AG10803 (cell line): ENCODE results near the gene RNPS1.
"Not testable (repeated sequence)": the region's sequence is repeated elsewhere in the genome, so short reads cannot be mapped to it uniquely, and the experiment has no call there.

Experiments used
- DNase-seq: peaks from one replicate; pipeline ENCODE4 v3.0.0; 2010; ENCODE audit warnings: low read depth
- H3K4me3 ChIP-seq: 2 replicates; pipeline ENCODE4 v1.5.1; 2011; ENCODE audit warnings: mild to moderate bottlenecking, low read length, control low read depth
- TF ChIP-seq, protein P1 (sequence below): conservative IDR thresholded peaks from 2 replicates; pipeline ENCODE4 v1.5.1; 2011; ENCODE audit warnings: mild to moderate bottlenecking, low read length, control low read depth, inconsistent platforms

The RNPS1 gene

DNA sequence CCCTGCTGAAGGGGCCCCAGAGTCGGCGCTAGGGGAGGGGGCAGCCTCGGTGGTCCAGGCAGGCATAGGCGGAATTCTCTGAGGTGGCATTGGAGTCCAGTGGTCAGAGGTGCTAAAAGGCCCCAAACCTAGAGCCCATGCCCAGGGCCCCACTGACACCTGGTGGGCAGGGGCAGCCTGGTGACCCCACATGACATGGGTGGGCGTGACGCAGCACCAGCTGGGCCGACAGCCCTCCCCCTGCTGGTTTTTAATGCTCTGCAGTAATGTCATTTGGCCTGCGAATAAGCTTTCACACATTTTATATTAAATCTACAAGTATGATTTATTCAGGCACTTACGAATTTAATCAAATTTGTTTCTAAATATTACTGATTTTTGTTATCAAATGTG lies 2.1 kb upstream of the RNPS1 start:
- no peak for DNase-seq
- TF ChIP-seq, protein P1, sequence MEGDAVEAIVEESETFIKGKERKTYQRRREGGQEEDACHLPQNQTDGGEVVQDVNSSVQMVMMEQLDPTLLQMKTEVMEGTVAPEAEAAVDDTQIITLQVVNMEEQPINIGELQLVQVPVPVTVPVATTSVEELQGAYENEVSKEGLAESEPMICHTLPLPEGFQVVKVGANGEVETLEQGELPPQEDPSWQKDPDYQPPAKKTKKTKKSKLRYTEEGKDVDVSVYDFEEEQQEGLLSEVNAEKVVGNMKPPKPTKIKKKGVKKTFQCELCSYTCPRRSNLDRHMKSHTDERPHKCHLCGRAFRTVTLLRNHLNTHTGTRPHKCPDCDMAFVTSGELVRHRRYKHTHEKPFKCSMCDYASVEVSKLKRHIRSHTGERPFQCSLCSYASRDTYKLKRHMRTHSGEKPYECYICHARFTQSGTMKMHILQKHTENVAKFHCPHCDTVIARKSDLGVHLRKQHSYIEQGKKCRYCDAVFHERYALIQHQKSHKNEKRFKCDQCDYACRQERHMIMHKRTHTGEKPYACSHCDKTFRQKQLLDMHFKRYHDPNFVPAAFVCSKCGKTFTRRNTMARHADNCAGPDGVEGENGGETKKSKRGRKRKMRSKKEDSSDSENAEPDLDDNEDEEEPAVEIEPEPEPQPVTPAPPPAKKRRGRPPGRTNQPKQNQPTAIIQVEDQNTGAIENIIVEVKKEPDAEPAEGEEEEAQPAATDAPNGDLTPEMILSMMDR: no peak
- peak overlapping the region; percentile 94; the same call in 1 of the 2 replicates for H3K4me3 ChIP-seq

DNA sequence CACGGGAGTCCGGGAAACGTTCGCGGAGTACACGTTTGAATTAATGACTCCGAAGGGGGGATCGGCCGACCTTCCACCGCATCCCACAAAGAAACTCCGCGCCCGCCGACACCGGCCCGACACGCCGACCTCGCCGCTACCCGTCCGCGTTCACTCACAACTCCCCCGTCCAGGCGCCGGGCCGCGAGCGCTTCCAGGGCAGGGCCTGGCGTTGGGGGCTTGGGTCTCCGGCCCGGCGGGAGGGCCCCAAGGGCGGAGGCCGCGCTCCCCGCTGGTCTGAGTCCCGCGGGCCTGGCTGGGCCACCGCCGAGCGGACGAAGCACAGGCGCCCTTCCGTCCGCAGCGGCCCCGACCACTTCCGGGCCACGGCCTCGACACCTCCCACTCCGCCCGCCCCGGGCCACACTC lies 417 bp downstream of the RNPS1 start:
- H3K4me3 ChIP-seq: peak overlapping the region; percentile 94
- DNase-seq: not testable (repeated sequence)

DNA sequence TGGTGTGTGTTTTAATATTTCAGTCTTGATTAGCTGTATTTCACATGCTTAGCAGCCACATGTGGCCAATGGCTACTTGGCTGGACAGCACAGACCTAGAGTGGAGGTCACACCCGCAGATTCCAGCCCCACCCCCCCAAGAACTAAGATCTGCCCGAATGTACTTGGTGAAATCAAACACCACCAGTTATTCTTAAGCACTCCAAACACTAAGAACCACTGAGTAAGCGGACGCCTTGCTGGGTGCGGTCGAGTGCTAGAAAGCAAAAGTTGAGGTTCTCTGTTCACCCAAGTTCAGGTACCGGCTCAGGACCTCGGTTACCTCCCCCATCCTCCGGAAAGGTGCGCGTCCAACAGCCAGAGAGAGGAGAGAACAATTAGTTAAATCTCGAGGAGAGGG lies 1.0 kb downstream of the RNPS1 start:
- peak overlapping the region; percentile 94 for H3K4me3 ChIP-seq
- peak; percentile 24 for DNase-seq

DNA sequence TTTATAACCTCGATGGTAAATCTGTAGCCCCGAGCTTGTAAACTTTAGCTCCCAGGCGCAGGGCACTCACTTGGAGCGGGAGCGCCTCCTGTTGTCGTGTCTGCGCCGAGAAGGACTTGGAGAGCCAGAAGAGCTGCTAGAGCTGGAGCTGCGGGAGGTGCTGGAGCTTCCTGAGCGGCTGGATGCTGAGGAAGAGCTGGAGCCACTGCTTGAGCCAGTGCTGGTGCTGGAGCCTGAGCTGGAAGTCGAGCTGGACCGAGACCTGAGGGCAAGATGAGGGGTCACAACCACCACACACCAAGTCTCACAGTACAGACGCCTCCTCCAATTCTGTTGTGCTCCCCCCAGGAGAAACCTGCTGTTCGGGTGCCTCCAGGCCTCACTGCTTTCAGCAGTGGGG lies 4.9 kb downstream of the RNPS1 start:
- not testable (repeated sequence) for H3K4me3 ChIP-seq, DNase-seq

DNA sequence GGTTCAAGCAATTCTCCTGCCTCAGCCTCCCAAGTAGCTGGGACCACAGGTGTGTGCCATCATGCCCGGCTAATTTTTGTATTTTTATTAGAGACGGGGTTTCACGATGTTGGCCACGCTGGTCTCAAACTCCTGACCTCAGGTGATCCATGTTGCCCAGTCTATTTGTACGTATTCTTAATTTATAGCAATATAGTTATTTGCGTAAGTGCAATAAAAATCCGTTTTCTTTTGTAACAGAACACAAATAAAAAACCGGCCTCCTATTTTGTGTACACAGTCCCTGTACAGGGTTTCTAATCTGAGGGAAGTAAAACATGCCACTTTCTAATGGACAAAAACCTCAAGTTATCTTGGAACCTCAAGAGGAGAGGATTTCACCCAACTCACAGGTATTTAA lies 7.7 kb downstream of the RNPS1 start:
- TF ChIP-seq, protein P1: no peak
- DNase-seq: no peak
- no peak overlapping the region for H3K4me3 ChIP-seq

DNA sequence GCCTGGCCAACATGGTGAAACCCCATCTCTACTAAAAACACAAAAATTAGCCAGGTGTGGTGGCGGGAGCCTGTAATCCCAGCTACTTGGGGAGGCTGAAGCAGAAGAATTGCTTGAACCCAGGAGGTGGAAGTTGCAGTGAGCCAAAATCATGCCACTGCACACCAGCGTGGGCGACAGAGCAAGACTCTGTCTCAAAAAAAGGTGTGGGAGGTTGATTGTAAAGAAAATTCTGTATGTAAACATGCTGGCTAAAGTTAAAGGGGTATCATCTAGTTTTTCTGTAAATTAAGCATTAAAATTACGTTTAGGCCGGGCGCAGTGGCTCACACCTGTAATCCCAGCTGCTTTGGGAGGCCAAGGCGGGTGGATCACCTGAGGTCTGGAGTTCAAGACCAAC lies 9.4 kb downstream of the RNPS1 start:
- not testable (repeated sequence) for DNase-seq, H3K4me3 ChIP-seq

DNA sequence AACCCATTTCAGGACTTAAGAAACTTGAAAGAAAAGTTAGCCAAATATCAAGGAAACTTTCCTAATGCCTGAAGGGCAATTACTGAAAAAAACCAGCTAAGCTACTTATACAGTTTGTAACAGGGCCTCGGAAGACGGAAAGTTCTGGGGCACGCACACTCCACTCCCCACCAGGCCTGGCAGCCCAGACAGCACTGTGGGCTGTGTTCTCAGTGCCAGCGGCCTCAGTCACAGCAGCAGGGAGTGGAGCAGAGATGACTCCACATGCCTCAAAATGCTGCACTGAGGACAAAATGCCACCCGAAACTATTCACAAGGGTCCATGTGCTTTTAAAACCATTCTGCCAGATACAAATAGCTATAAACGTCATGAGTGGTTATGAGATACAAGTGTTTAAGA lies 10.2 kb downstream of the RNPS1 start:
- TF ChIP-seq, protein P1: no peak
- no peak overlapping the region for H3K4me3 ChIP-seq
- no peak for DNase-seq

DNA sequence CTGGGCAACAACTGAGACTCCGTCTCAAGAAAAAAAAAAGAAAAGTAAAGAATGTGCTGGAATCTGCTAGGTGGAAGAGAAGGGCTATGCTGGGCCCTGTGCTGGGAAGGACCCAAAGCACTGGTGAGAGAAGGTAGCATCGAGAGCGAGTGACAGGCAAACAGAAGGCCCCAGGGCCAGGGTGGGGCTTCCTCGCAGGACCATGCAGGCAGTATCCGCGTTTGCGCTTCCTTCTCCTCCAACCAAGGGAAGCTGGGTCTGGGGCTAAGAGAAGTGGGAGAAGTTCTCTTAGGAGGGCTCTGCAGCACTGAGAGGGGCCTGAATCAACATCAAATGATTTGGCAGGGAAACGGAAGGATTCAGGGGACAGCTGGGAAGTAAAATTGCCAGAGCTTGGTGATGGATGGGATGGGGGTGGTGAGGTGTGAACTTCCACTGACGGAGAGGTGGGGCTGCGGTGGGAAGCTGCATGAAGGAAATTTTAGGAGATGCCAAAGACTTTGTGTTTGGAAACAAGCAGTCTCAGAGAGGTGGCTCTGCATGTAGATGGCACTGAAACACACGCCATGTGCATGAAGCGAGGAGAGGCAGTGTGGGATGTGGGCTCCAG lies 11.3 kb downstream of the RNPS1 start:
- H3K4me3 ChIP-seq: no peak overlapping the region
- TF ChIP-seq, protein P1: no peak
- no peak for DNase-seq

DNA sequence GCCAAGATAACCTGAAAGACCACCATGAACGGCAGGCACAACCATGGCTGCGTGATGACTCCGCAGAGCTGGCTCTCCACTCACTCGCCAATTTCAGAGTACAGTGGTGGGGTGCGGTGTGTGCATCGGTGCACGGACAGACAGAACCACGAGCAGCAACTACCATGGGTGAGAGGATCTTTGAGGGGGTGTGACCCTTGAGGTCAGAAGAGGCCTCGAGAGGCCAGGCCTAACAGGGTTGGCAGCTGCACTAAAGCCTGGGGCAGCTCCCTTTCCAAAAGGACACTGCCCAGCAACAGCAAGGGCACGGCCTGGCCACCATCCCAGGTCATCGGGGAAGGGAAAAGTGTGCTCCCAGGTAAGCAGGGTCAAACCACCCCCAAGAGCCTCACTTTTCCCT lies 14.6 kb downstream of the RNPS1 start:
- TF ChIP-seq, protein P1: no peak
- no peak for DNase-seq
- H3K4me3 ChIP-seq: no peak overlapping the region
